GM23338 (cell line): Measurements from ENCODE around the gene ZNF519. TPM values are rescaled to one million over a fixed set of nuclear protein-coding genes. Genes with fewer than 3 reads are reported as not detected.
"Not testable (repeated sequence)": the region's sequence is repeated elsewhere in the genome, so short reads cannot be mapped to it uniquely, and the experiment has no call there.

Experiments used
- ATAC-seq: fragments of 200-7000 bp; cut with Tn5 transposase; 3 replicates; pipeline ENCODE4 v1.9.1; 2020
- DNase-seq: peaks from one replicate; pipeline ENCODE4 v3.0.0-alpha.2; 2015; ENCODE audit warnings: low spot score
- H2AFZ ChIP-seq: fragments of 200-600 bp; sonication (generic); 2 replicates; pipeline ENCODE4 v1.8.0; 2016; ENCODE audit warnings: antibody characterized with exemption, mild to moderate bottlenecking, moderate library complexity
- H3F3A ChIP-seq: fragments of 200-600 bp; sonication (generic); replicated peaks from 2 replicates; pipeline ENCODE4 v1.8.0; 2017; ENCODE audit warnings: antibody characterized with exemption, mixed run types, low read depth
- H3K27ac ChIP-seq: fragments of 200-600 bp; sonication (generic); 2 replicates; pipeline ENCODE4 v1.6.1; 2016; ENCODE audit warnings: low read depth
- H3K27me3 ChIP-seq: fragments of 200-600 bp; sonication (generic); 2 replicates; pipeline ENCODE4 v1.8.0; 2016; ENCODE audit warnings: mild to moderate bottlenecking, mixed run types, moderate library complexity; ENCODE audit not compliant: insufficient read depth
- H3K36me3 ChIP-seq: fragments of 200-600 bp; sonication (generic); 2 replicates; pipeline ENCODE4 v1.8.0; 2016; ENCODE audit warnings: mild to moderate bottlenecking; ENCODE audit not compliant: insufficient read depth
- H3K4me1 ChIP-seq: fragments of 200-600 bp; sonication (generic); 2 replicates; pipeline ENCODE4 v1.8.0; 2016; ENCODE audit warnings: mild to moderate bottlenecking, moderate library complexity; ENCODE audit not compliant: insufficient read depth
- H3K4me2 ChIP-seq: fragments of 200-600 bp; sonication (generic); 2 replicates; pipeline ENCODE4 v1.7.1; 2017; ENCODE audit warnings: mixed run types
- H3K4me3 ChIP-seq: fragments of 200-600 bp; sonication (generic); 2 replicates; pipeline ENCODE4 v1.6.1; 2016; ENCODE audit warnings: mixed run types
- H3K79me2 ChIP-seq: fragments of 200-600 bp; sonication (generic); replicated peaks from 2 replicates; pipeline ENCODE4 v1.8.0; 2017; ENCODE audit warnings: mild to moderate bottlenecking; ENCODE audit not compliant: insufficient read depth
- H3K9me2 ChIP-seq: fragments of 200-600 bp; sonication (generic); 2 replicates; pipeline ENCODE4 v1.8.0; 2017; ENCODE audit not compliant: insufficient read depth
- H4K20me1 ChIP-seq: fragments of 200-600 bp; sonication (generic); replicated peaks from 2 replicates; pipeline ENCODE4 v1.8.0; 2017; ENCODE audit warnings: mild to moderate bottlenecking; ENCODE audit not compliant: insufficient read depth
- H3K27ac Mint-ChIP-seq: 2 replicates; pipeline ENCODE4 v1.8.0; 2020; ENCODE audit warnings: inconsistent platforms, mild to moderate bottlenecking, moderate library complexity, mixed read lengths
- H3K27me3 Mint-ChIP-seq: 3 replicates; pipeline ENCODE4 v1.8.0; 2022; ENCODE audit warnings: low read depth, mild to moderate bottlenecking, moderate library complexity, mixed read lengths, inconsistent platforms; ENCODE audit not compliant: insufficient read depth, poor library complexity
- H3K36me3 Mint-ChIP-seq: 3 replicates; pipeline ENCODE4 v1.8.0; 2021; ENCODE audit warnings: low read depth, mild to moderate bottlenecking, inconsistent platforms, moderate library complexity, mixed read lengths
- H3K4me1 Mint-ChIP-seq: 3 replicates; pipeline ENCODE4 v1.8.0; 2020; ENCODE audit warnings: mild to moderate bottlenecking, inconsistent platforms, mixed read lengths
- H3K4me3 Mint-ChIP-seq: 3 replicates; pipeline ENCODE4 v1.8.0; 2021; ENCODE audit warnings: moderate library complexity, mild to moderate bottlenecking, inconsistent platforms, mixed read lengths
- H3K9me3 Mint-ChIP-seq: 3 replicates; pipeline ENCODE4 v1.8.0; 2020; ENCODE audit warnings: moderate library complexity, mild to moderate bottlenecking, inconsistent platforms, mixed read lengths
- CREB1 ChIP-seq: fragments of 250-450 bp; sonication (Bioruptor Pico); IDR thresholded peaks from 2 replicates; pipeline ENCODE4 v1.5.0; 2020; ENCODE audit warnings: low read depth, mild to moderate bottlenecking, moderate library complexity
- EZH2 ChIP-seq: fragments of 200-600 bp; sonication (generic); IDR thresholded peaks from one replicate; pipeline ENCODE4 v1.8.0; 2017; ENCODE audit warnings: antibody characterized with exemption, mild to moderate bottlenecking, low read depth; ENCODE audit not compliant: unreplicated experiment
- EZH2phosphoT487 ChIP-seq: fragments of 200-600 bp; sonication (generic); IDR thresholded peaks from one replicate; pipeline ENCODE4 v1.8.1; 2018; ENCODE audit warnings: antibody characterized with exemption; ENCODE audit not compliant: unreplicated experiment
- JUNB ChIP-seq: IDR thresholded peaks from one replicate; pipeline ENCODE4 v1.6.1; 2016; ENCODE audit warnings: antibody characterized with exemption; ENCODE audit not compliant: unreplicated experiment
- NANOG ChIP-seq: IDR thresholded peaks from 2 replicates; pipeline ENCODE4 v1.6.1; 2016; ENCODE audit warnings: antibody characterized with exemption, borderline replicate concordance
- polyA plus RNA-seq: library from polyadenylated mRNA; unstranded; fragments of >200 nt; fragmentation: Nextera tagmentation; extraction: Ambion mirVana; gene quantifications from 2 replicates; pipeline ENCODE4 v1.2.1, GENCODE V29; 2016
- total RNA-seq: library from RNA; depleted of rRNA; stranded (reverse); fragments of >200 nt; shearing (Covaris generic); gene quantifications from 2 replicates; pipeline ENCODE4 v1.2.3, GENCODE V29; 2014
- TF ChIP-seq, protein P1 (sequence below): fragments of 250-450 bp; sonication (Bioruptor Pico); IDR thresholded peaks from 2 replicates; pipeline ENCODE4 v1.5.0; 2020; ENCODE audit warnings: mild to moderate bottlenecking, moderate library complexity
- TF ChIP-seq, protein P2 (sequence below): IDR thresholded peaks from 2 replicates; pipeline ENCODE4 v1.6.1; 2016; ENCODE audit warnings: antibody characterized with exemption
- TF ChIP-seq, protein P3 (sequence below): IDR thresholded peaks from one replicate; pipeline ENCODE4 v1.6.1; 2018; ENCODE audit warnings: antibody characterized with exemption; ENCODE audit not compliant: unreplicated experiment

Gene ZNF519
- total and polyA plus RNA-seq, 2 experiments from 2014 or later: 29.4 to 54.6 TPM

DNA sequence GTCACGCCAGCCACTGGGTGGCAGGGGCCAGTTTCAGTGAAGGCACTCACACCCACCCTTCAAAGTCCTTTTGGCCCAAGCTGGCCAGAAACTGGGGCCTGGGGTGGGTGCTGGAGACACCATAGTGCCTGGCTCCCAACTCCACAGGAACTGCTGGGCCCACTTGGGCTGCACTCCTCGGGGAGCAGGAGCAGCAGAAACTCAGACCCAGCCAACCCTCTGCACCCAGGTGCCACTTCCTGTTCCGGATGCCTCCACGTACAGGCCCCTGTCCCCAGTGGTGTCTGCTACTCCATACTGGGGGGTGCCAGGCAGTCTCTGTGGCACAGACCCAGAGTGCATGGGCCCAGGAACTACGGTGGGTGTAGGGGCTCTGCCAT lies 42.5 kb upstream of the ZNF519 start:
- Histone ChIP-seq H3K4me3 (no peak overlapping the region), H3K27ac (no peak overlapping the region), H3K27me3 (no peaks in the 10 kb centered on the region), H3F3A (no peaks in the 10 kb centered on the region), H3K4me1 (no peaks in the 10 kb centered on the region), H3K36me3 (no peaks in the 10 kb centered on the region; the same call in 1 of the 2 replicates), H3K9me2 (no peaks in the 10 kb centered on the region), H3K79me2 (no peaks in the 10 kb centered on the region), H2AFZ (no peak overlapping the region), H4K20me1 (no peaks in the 10 kb centered on the region), H3K4me2 (no peak overlapping the region)
- Mint-ChIP-seq H3K4me1 (no peaks in the 10 kb centered on the region), H3K9me3 (peaks cover 61% of the 10 kb centered on the region), H3K27ac (no peak overlapping the region), H3K27me3 (peaks cover 7% of the 10 kb centered on the region), H3K36me3 (peaks cover 3% of the 10 kb centered on the region; the same call in 2 of the 3 replicates), H3K4me3 (no peak overlapping the region)
- TF ChIP-seq, protein P1, sequence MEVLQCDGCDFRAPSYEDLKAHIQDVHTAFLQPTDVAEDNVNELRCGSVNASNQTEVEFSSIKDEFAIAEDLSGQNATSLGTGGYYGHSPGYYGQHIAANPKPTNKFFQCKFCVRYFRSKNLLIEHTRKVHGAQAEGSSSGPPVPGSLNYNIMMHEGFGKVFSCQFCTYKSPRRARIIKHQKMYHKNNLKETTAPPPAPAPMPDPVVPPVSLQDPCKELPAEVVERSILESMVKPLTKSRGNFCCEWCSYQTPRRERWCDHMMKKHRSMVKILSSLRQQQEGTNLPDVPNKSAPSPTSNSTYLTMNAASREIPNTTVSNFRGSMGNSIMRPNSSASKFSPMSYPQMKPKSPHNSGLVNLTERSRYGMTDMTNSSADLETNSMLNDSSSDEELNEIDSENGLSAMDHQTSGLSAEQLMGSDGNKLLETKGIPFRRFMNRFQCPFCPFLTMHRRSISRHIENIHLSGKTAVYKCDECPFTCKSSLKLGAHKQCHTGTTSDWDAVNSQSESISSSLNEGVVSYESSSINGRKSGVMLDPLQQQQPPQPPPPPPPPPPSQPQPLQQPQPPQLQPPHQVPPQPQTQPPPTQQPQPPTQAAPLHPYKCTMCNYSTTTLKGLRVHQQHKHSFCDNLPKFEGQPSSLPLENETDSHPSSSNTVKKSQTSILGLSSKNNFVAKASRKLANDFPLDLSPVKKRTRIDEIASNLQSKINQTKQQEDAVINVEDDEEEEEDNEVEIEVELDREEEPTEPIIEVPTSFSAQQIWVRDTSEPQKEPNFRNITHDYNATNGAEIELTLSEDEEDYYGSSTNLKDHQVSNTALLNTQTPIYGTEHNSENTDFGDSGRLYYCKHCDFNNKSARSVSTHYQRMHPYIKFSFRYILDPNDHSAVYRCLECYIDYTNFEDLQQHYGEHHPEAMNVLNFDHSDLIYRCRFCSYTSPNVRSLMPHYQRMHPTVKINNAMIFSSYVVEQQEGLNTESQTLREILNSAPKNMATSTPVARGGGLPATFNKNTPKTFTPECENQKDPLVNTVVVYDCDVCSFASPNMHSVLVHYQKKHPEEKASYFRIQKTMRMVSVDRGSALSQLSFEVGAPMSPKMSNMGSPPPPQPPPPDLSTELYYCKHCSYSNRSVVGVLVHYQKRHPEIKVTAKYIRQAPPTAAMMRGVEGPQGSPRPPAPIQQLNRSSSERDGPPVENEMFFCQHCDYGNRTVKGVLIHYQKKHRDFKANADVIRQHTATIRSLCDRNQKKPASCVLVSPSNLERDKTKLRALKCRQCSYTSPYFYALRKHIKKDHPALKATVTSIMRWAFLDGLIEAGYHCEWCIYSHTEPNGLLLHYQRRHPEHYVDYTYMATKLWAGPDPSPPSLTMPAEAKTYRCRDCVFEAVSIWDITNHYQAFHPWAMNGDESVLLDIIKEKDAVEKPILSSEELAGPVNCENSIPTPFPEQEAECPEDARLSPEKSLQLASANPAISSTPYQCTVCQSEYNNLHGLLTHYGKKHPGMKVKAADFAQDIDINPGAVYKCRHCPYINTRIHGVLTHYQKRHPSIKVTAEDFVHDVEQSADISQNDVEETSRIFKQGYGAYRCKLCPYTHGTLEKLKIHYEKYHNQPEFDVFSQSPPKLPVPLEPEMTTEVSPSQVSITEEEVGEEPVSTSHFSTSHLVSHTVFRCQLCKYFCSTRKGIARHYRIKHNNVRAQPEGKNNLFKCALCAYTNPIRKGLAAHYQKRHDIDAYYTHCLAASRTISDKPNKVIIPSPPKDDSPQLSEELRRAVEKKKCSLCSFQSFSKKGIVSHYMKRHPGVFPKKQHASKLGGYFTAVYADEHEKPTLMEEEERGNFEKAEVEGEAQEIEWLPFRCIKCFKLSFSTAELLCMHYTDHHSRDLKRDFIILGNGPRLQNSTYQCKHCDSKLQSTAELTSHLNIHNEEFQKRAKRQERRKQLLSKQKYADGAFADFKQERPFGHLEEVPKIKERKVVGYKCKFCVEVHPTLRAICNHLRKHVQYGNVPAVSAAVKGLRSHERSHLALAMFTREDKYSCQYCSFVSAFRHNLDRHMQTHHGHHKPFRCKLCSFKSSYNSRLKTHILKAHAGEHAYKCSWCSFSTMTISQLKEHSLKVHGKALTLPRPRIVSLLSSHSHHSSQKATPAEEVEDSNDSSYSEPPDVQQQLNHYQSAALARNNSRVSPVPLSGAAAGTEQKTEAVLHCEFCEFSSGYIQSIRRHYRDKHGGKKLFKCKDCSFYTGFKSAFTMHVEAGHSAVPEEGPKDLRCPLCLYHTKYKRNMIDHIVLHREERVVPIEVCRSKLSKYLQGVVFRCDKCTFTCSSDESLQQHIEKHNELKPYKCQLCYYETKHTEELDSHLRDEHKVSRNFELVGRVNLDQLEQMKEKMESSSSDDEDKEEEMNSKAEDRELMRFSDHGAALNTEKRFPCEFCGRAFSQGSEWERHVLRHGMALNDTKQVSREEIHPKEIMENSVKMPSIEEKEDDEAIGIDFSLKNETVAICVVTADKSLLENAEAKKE (CRISPR knock-in tag): no peak
- TF ChIP-seq NANOG: no peak
- TF ChIP-seq JUNB: no peak
- no peak for TF ChIP-seq EZH2phosphoT487
- no peak for TF ChIP-seq EZH2
- TF ChIP-seq CREB1 (CRISPR knock-in tag): no peak
- TF ChIP-seq, protein P2, sequence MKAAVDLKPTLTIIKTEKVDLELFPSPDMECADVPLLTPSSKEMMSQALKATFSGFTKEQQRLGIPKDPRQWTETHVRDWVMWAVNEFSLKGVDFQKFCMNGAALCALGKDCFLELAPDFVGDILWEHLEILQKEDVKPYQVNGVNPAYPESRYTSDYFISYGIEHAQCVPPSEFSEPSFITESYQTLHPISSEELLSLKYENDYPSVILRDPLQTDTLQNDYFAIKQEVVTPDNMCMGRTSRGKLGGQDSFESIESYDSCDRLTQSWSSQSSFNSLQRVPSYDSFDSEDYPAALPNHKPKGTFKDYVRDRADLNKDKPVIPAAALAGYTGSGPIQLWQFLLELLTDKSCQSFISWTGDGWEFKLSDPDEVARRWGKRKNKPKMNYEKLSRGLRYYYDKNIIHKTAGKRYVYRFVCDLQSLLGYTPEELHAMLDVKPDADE: no peak
- TF ChIP-seq, protein P3, sequence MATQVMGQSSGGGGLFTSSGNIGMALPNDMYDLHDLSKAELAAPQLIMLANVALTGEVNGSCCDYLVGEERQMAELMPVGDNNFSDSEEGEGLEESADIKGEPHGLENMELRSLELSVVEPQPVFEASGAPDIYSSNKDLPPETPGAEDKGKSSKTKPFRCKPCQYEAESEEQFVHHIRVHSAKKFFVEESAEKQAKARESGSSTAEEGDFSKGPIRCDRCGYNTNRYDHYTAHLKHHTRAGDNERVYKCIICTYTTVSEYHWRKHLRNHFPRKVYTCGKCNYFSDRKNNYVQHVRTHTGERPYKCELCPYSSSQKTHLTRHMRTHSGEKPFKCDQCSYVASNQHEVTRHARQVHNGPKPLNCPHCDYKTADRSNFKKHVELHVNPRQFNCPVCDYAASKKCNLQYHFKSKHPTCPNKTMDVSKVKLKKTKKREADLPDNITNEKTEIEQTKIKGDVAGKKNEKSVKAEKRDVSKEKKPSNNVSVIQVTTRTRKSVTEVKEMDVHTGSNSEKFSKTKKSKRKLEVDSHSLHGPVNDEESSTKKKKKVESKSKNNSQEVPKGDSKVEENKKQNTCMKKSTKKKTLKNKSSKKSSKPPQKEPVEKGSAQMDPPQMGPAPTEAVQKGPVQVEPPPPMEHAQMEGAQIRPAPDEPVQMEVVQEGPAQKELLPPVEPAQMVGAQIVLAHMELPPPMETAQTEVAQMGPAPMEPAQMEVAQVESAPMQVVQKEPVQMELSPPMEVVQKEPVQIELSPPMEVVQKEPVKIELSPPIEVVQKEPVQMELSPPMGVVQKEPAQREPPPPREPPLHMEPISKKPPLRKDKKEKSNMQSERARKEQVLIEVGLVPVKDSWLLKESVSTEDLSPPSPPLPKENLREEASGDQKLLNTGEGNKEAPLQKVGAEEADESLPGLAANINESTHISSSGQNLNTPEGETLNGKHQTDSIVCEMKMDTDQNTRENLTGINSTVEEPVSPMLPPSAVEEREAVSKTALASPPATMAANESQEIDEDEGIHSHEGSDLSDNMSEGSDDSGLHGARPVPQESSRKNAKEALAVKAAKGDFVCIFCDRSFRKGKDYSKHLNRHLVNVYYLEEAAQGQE: no peak
- DNase-seq (no peak), ATAC-seq (no peak)

DNA sequence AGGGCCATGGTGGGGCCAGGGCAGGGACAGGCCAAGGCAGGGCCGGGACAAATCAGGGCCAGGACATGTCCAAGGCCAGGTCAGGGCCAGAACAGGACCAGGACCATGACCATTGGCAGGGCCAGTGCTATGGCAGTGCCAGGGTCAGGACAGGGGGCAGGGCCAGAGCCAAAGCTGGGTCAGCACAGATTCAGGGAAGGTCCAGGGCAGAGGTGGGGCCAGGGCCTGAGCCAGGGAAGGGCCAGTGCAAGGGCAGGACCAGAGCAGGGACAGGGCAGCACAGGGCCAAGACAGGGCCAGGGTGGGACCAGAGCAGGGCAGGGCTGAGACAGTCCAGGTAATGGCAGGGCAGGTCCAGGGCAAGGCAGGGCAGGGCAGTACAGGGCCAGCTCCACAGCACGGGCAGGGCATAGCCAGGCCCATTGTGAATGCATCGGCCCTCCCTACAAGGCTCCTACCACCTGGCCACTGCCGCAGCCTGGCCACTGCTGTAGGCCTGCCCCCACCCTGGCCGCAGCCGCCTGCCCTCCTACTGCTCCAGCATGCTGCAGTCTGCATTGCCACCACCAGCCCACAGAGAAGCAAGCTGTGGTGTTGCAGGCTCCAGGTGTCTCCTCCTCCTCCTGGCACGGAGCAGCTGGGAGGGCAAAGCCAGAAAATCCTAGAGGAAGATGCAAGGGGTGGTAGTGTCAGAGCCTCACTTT lies 41.9 kb upstream of the ZNF519 start:
- H4K20me1 ChIP-seq, ATAC-seq, H3K9me2 ChIP-seq, H3K4me1 Mint-ChIP-seq, H3K27me3 Mint-ChIP-seq, H3K79me2 ChIP-seq, H3K4me2 ChIP-seq, H2AFZ ChIP-seq, H3K4me3 ChIP-seq, DNase-seq, H3K36me3 Mint-ChIP-seq, H3F3A ChIP-seq, H3K36me3 ChIP-seq, H3K27me3 ChIP-seq, H3K4me3 Mint-ChIP-seq, H3K4me1 ChIP-seq, H3K27ac ChIP-seq, H3K27ac Mint-ChIP-seq: not testable (repeated sequence)
- H3K9me3 Mint-ChIP-seq: peaks cover 63% of the 10 kb centered on the region
